ENCODE measurements around the gene CEACAM16.

CEACAM16 gene

DNA sequence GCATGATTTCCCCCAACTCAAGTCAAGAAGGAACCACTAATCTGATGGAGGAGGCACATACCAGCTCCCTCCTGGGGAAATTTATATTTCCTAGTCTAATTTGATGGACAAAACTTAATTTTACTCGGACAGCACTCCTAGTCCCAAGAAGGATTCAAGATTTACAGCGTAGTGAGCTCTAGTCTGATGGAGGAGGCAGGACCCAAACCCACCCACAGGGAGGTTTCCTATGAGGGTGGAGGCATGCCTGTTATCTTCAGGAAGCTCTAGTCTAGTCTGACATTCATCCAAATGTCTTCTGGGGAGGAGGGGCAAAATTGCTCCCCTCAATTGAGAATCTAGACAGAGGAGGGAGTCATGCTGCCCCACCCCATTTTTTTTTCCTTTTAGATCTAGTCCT is 39.2 kb downstream of the CEACAM16 start:
- DNase-seq (ENCODE audit: low spot score): no peak
- TF ChIP-seq, protein P1, sequence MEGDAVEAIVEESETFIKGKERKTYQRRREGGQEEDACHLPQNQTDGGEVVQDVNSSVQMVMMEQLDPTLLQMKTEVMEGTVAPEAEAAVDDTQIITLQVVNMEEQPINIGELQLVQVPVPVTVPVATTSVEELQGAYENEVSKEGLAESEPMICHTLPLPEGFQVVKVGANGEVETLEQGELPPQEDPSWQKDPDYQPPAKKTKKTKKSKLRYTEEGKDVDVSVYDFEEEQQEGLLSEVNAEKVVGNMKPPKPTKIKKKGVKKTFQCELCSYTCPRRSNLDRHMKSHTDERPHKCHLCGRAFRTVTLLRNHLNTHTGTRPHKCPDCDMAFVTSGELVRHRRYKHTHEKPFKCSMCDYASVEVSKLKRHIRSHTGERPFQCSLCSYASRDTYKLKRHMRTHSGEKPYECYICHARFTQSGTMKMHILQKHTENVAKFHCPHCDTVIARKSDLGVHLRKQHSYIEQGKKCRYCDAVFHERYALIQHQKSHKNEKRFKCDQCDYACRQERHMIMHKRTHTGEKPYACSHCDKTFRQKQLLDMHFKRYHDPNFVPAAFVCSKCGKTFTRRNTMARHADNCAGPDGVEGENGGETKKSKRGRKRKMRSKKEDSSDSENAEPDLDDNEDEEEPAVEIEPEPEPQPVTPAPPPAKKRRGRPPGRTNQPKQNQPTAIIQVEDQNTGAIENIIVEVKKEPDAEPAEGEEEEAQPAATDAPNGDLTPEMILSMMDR (IDR thresholded peaks at IDR 0.05; ENCODE audit: extremely low read depth, insufficient read depth, missing control alignments): no peak
- in situ Hi-C loops (cut with MboI; ENCODE audit: low pct_unique_long_range_greater_than_20kb, low sequenced_read_pairs, unreplicated experiment): no loop called here

DNA sequence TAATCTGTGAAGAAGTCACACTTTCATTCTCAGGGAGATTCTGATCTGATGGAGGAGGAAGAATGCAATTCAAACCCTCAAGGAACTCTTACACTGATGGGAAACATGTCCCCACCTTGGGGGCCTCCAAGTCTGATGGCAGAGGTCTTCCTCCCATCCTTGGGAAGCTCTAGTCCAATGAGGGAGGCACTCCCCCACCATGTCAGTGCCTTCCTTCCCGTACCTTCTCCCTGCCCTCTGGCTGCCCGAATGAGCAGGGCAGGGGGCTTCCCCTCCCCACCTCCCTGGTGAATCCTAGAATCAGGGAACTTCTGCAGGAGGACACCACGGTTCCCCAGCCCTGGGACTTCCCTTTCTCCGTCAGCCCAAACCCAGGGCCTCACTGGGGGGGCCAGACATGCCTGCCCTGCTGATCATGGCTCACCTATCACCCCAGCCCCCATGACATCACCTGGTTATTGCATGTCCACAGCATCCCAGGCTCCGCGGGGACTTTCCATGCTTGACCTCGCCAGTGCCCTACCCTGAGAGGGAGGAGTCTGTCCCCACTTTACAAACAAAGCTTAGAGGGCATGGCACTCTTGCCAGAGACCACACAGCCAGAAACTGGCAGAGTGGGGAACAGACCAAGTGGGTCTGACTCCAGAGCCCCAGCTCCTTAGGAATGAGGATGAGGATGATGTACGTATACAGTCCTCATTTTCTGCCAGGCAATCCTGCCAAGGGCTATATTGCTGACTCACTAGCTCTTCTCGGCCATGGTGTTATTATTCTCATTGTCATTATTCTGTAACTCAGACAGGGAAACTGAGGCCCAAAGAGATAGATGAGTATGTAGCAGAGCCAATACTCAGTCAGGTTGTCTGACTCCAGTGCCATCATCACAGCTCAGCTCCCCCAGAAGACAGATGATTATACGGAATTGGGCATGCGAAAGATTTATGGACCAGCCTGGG is 39.9 kb downstream of the CEACAM16 start:
- no peak for DNase-seq (ENCODE audit: low spot score)
- TF ChIP-seq, protein P1 (IDR thresholded peaks at IDR 0.05; ENCODE audit: extremely low read depth, insufficient read depth, missing control alignments): no peak
- in situ Hi-C loops (cut with MboI; ENCODE audit: low pct_unique_long_range_greater_than_20kb, low sequenced_read_pairs, unreplicated experiment): no loop called here

DNA sequence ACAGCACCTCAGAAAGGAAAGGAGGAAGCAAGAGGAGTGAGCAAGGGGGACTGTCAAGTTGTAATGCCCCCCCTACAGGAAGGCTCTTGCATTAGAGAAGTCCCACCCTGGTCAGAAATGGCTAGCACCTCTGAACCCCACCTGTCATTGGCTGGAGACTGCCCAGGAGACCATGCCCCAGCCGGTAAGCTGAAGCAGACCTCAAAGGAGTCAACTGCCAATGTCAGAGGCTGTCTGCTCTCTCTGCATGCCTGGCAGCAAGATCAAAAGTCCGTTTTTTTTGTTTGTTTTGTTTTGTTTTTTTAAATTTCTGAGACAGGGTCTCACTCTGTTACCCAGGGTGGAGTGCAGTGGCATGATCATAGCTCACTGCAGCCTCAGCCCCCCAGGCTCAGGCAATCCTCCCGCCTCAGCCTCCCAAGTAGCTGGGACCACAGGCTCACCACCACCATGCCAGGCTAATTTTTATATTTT is 41.4 kb downstream of the CEACAM16 start:
- no peak for DNase-seq (ENCODE audit: low spot score)
- TF ChIP-seq, protein P1 (IDR thresholded peaks at IDR 0.05; ENCODE audit: extremely low read depth, insufficient read depth, missing control alignments): peak; percentile 24
- in situ Hi-C loops (cut with MboI; ENCODE audit: low pct_unique_long_range_greater_than_20kb, low sequenced_read_pairs, unreplicated experiment): no loop called here

DNA sequence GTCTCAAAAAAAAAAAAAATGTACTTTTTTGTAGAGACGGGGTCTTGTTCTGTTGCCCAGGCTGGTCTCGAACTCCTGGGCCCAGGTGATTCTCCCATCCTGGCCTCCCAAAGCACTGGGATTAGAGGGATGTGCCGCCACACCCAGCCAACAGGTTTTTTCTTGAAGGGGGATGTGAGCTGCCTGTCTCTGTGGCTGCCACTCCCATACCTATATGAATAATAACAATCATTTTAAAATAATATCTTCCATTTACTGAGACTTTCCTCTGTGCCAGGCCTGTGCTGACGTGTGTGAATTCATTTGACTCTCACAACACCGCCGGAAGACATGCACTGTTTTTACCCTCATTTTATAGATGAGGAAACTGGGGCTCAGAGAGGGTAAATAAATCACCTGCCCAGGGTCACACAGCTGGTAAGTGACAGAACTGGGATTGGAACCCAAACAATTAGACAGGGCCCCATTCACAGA is 42.3 kb downstream of the CEACAM16 start:
- no peak for DNase-seq (ENCODE audit: low spot score)
- TF ChIP-seq, protein P1 (IDR thresholded peaks at IDR 0.05; ENCODE audit: extremely low read depth, insufficient read depth, missing control alignments): no peak
- in situ Hi-C loops (cut with MboI; ENCODE audit: low pct_unique_long_range_greater_than_20kb, low sequenced_read_pairs, unreplicated experiment): no loop called here

DNA sequence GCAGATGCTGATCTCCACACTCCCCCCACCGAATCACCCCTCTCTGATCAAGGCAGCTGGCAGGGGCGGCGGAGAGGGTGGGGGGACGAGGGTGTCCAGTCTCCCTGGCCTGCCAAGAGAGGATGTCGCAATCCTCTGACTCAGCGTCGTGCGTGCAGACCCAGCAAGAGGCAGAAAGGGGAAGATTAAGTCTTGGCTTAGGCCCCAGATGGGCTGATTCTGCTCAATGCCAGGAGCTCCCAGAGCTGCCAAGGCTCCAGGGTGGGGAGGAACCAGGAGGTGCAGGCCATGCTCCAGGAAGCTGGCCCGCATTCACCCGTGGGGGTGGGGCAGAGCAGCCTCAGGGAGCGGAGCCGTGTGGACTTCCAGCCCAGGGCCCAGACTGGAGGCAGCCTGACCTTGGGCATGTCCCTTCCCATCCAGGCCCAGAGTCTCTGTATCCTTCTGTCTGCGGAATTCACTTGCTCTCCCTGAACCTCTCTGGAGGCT is 42.9 kb downstream of the CEACAM16 start:
- DNase-seq (ENCODE audit: low spot score): no peak
- in situ Hi-C loops (cut with MboI; ENCODE audit: low pct_unique_long_range_greater_than_20kb, low sequenced_read_pairs, unreplicated experiment): no loop called here

DNA sequence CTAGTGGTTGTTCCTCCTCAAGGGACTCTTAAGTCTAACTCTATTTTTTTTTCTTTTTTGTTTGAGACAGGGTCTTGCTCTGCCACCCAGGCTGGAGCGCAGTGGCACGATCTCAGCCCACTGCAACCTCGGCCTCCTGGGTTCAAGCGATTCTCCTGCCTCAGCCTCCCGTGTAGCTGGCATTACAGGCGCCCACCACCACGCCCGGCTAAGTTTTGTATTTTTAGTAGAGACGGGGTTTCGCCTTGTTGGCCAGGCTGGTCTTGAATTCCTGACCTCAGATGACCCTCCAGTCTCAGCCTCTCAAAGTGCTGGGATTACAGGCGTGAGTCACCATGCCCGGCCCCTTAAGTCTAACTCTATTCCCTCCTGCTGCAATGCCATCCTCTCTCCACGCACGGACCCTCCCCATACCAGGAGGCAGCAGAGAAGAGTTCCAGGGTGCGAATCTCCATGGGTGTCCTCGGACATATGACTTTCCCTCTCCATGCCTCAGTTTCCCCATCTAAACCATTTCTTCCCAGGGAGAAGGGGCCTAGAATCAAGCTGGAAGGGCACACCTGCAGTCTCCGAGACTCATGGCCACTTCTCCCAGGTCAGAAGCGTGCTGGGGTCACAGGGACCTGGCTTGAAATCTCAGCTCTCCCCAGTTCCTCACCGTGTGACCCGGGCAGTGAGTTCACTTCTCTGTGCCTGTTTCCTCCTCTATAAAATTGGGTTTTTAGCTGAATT is 43.5 kb downstream of the CEACAM16 start:
- DNase-seq (ENCODE audit: low spot score): no peak
- TF ChIP-seq, protein P1 (IDR thresholded peaks at IDR 0.05; ENCODE audit: extremely low read depth, insufficient read depth, missing control alignments): no peak
- in situ Hi-C loops (cut with MboI; ENCODE audit: low pct_unique_long_range_greater_than_20kb, low sequenced_read_pairs, unreplicated experiment): no loop called here

More for the DNA sequence above, 42.9 kb downstream of the CEACAM16 start:
- TF ChIP-seq, protein P1 (IDR thresholded peaks at IDR 0.05; ENCODE audit: extremely low read depth, insufficient read depth, missing control alignments): no peak
